ENCODE results near the gene PURA.

The PURA gene

DNA sequence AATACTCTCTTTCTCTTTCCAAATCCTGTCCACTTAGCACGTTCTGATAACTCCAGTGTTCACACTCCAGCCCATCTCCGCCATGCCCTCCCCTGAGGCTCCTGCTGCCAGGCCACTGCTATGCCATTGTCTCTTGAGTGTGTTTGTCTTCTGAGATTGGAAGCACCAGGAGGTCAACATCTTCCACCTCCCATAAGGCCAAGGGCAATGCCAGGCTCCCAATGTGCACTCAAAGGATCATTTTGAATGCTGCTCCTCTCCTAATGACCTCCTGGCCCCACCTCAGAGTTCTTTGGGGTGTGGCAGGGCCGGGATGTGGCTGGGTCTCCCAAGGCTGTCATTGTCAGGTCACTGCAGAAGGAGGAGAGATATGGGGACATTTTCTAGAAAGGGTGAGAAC, 31.3 kb downstream of the PURA start:
- no peak overlapping the region for H3K27ac ChIP-seq (ENCODE audit: low read depth, low read length)
- peak overlapping the region in 3 of 5 donors; percentile 25 to 66 (median 44) for H3K4me3 ChIP-seq (ENCODE audit: low read depth in 1 of 5, low read length in 5 of 5)
- peaks cover 2 to 36% (median 31%) of the 10 kb centered on the region in 5 donors for H3K4me1 ChIP-seq (ENCODE audit: control insufficient read depth in 5 of 5, insufficient read depth in 5 of 5, low read length in 5 of 5)

DNA sequence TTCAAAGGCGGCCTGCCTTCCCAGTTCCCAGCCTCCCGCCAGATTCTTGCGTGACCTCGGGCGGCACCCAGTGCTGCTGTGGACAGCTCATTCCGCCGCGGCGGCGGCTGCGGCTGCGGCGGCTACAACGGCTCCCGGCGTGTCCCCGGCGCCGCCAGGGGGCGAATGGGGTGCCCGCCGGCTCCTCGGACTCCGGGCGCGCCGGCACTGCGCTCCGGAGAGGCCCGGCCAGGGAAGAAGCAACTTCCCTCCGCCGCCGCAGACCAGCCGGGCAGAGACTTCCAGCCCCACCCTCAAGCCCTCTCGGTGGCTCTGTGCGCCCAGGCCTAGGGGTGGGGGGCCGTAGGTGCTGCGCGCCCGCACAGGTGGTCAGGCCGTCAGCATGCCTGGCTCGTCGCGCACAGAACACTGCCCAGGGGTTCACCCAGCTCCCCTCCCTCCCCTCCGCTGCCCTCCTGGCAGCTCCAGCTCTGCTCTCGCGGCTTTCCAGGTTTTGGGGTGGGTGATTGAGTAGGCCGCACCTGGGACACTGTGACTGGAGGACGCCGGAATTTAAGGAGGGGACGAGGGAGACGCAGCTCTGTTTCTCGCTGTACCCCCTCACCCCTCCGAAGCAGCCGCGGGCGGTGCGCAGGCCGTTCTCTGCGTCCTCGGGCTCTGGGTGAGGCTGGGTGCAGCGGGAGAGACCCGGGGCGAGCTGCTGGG, 32.1 kb downstream of the PURA start:
- Histone ChIP-seq H3K4me3 (ENCODE audit: low read depth in 1 of 5, low read length in 5 of 5) (peak overlapping the region in 4 of 5 donors; percentile 39 to 67 (median 55)), H3K27ac (ENCODE audit: low read depth, low read length) (no peak overlapping the region), H3K9me3 (ENCODE audit: control insufficient read depth in 5 of 5, low read length in 5 of 5) (no peaks in the 10 kb centered on the region), H3K36me3 (ENCODE audit: control insufficient read depth in 5 of 5, insufficient read depth in 5 of 5, low read length in 5 of 5) (no peaks in the 10 kb centered on the region), H3K9ac (ENCODE audit: low read length in 5 of 5) (peak overlapping the region in 4 of 5 donors; percentile 8 to 70 (median 43)), H3K4me1 (ENCODE audit: control insufficient read depth in 5 of 5, insufficient read depth in 5 of 5, low read length in 5 of 5) (peaks cover 2 to 29% (median 24%) of the 10 kb centered on the region in 5 donors), H3K27me3 (ENCODE audit: control insufficient read depth in 5 of 5, insufficient read depth in 4 of 5, low read length in 5 of 5) (no peaks in the 10 kb centered on the region)

More for the DNA sequence above, 31.3 kb downstream of the PURA start:
- H3K9me3 ChIP-seq (ENCODE audit: control insufficient read depth in 5 of 5, low read length in 5 of 5) = no peaks in the 10 kb centered on the region
- peak overlapping the region in 1 of 5 donors; percentile 8 for H3K9ac ChIP-seq (ENCODE audit: low read length in 5 of 5)
- H3K27me3 ChIP-seq (ENCODE audit: control insufficient read depth in 5 of 5, insufficient read depth in 4 of 5, low read length in 5 of 5) = no peaks in the 10 kb centered on the region
- H3K36me3 ChIP-seq (ENCODE audit: control insufficient read depth in 5 of 5, insufficient read depth in 5 of 5, low read length in 5 of 5) = no peaks in the 10 kb centered on the region

DNA sequence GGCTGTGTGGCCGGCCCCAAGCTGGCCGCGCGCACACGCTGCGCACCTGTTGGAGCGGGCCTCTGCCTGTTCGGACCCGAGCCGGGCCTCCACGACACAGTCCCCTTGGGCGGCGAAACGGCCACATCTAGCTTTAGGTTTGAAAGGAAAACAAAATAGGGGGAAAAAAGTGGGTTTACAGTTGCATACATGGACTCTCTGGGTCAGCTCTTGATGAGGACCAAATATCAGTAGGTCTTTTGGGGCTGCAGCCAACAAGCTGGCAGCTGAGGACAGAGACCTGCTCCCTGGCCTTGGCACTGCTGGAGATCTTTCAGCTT, 32.6 kb downstream of the PURA start:
- peak overlapping the region in 1 of 5 donors; percentile 66 for H3K4me3 ChIP-seq (ENCODE audit: low read depth in 1 of 5, low read length in 5 of 5)
- H3K36me3 ChIP-seq (ENCODE audit: control insufficient read depth in 5 of 5, insufficient read depth in 5 of 5, low read length in 5 of 5) = no peaks in the 10 kb centered on the region
- no peaks in the 10 kb centered on the region for H3K27me3 ChIP-seq (ENCODE audit: control insufficient read depth in 5 of 5, insufficient read depth in 4 of 5, low read length in 5 of 5)
- H3K4me1 ChIP-seq (ENCODE audit: control insufficient read depth in 5 of 5, insufficient read depth in 5 of 5, low read length in 5 of 5) = peaks cover 2 to 24% (median 19%) of the 10 kb centered on the region in 5 donors
- no peak overlapping the region for H3K27ac ChIP-seq (ENCODE audit: low read depth, low read length)
- H3K9me3 ChIP-seq (ENCODE audit: control insufficient read depth in 5 of 5, low read length in 5 of 5) = no peaks in the 10 kb centered on the region
- H3K9ac ChIP-seq (ENCODE audit: low read length in 5 of 5) = no peak overlapping the region

DNA sequence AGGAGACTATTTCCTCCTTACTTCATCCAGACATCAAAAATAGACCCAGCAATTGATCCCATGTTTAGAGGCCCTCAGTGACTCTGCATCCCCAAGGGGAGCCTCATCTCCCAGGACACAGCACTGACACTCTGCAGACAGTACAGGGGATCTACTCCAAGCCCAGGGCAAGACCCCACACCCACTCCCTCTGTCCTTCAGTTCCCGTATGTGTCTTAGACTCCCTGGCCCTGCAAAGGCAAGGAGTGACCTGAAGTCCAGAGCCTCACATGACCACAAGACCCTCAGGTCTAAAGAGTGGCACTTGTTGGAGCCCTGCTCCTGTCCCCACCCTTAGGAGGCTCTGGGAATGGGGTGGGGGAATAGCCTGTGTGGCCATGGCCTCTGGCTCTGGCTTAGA, 33.6 kb downstream of the PURA start:
- Histone ChIP-seq H3K27ac (ENCODE audit: low read depth, low read length) (no peak overlapping the region), H3K36me3 (ENCODE audit: control insufficient read depth in 5 of 5, insufficient read depth in 5 of 5, low read length in 5 of 5) (no peaks in the 10 kb centered on the region), H3K9me3 (ENCODE audit: control insufficient read depth in 5 of 5, low read length in 5 of 5) (no peaks in the 10 kb centered on the region), H3K27me3 (ENCODE audit: control insufficient read depth in 5 of 5, insufficient read depth in 4 of 5, low read length in 5 of 5) (no peaks in the 10 kb centered on the region), H3K4me3 (ENCODE audit: low read depth in 1 of 5, low read length in 5 of 5) (no peak overlapping the region), H3K9ac (ENCODE audit: low read length in 5 of 5) (no peak overlapping the region), H3K4me1 (ENCODE audit: control insufficient read depth in 5 of 5, insufficient read depth in 5 of 5, low read length in 5 of 5) (peaks cover 2 to 19% (median 16%) of the 10 kb centered on the region in 5 donors)

DNA sequence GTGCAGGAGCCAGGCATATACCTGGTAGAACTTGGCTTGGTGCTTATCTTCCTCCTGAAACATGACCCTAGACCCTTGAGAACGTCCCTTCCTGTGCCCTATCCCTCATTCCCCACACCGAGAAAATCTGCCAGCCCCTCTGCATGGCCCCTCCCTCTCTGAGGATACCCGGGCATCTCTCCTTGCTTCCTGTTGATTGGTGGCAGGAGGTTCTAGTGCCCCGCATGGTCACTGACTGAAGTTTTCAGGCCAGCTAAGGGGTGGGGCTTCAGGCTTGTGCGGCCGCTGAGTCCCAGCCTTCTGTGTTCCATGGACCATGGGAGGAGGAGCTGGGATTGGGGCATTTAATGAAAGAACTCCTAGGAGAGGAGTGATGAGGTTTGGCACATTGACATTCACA, 34.6 kb downstream of the PURA start:
- Histone ChIP-seq H3K27me3 (ENCODE audit: control insufficient read depth in 5 of 5, insufficient read depth in 4 of 5, low read length in 5 of 5) (no peaks in the 10 kb centered on the region), H3K4me3 (ENCODE audit: low read depth in 1 of 5, low read length in 5 of 5) (no peak overlapping the region), H3K36me3 (ENCODE audit: control insufficient read depth in 5 of 5, insufficient read depth in 5 of 5, low read length in 5 of 5) (no peaks in the 10 kb centered on the region), H3K27ac (ENCODE audit: low read depth, low read length) (no peak overlapping the region), H3K4me1 (ENCODE audit: control insufficient read depth in 5 of 5, insufficient read depth in 5 of 5, low read length in 5 of 5) (peaks cover 2 to 27% (median 21%) of the 10 kb centered on the region in 5 donors), H3K9ac (ENCODE audit: low read length in 5 of 5) (no peak overlapping the region), H3K9me3 (ENCODE audit: control insufficient read depth in 5 of 5, low read length in 5 of 5) (no peaks in the 10 kb centered on the region)

DNA sequence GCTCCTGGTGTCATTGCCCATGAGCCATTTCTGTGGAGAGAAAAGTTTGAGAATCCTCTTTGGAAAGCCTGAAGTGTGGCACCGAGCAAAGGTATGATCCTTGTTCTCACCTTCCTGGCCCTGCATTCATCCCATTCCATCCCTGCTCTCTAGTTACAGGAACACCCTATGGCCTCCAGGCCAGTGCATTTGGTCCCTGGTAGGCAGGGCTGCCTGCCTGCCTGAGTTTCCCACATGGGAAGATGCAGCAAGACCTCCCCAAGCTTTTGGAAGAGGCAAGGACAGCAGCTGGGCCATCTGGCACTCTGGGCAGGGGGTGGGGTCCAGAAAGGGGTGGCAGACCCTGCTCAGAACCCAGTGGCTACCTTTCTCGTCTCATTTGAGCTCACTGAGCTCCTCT, 36.3 kb downstream of the PURA start:
- no peaks in the 10 kb centered on the region for H3K36me3 ChIP-seq (ENCODE audit: control insufficient read depth in 5 of 5, insufficient read depth in 5 of 5, low read length in 5 of 5)
- H3K9me3 ChIP-seq (ENCODE audit: control insufficient read depth in 5 of 5, low read length in 5 of 5) = no peaks in the 10 kb centered on the region
- H3K4me3 ChIP-seq (ENCODE audit: low read depth in 1 of 5, low read length in 5 of 5) = no peak overlapping the region
- H3K27ac ChIP-seq (ENCODE audit: low read depth, low read length) = no peak overlapping the region
- peaks cover 2 to 25% (median 18%) of the 10 kb centered on the region in 5 donors for H3K4me1 ChIP-seq (ENCODE audit: control insufficient read depth in 5 of 5, insufficient read depth in 5 of 5, low read length in 5 of 5)
- H3K27me3 ChIP-seq (ENCODE audit: control insufficient read depth in 5 of 5, insufficient read depth in 4 of 5, low read length in 5 of 5) = no peaks in the 10 kb centered on the region
- H3K9ac ChIP-seq (ENCODE audit: low read length in 5 of 5) = no peak overlapping the region

DNA sequence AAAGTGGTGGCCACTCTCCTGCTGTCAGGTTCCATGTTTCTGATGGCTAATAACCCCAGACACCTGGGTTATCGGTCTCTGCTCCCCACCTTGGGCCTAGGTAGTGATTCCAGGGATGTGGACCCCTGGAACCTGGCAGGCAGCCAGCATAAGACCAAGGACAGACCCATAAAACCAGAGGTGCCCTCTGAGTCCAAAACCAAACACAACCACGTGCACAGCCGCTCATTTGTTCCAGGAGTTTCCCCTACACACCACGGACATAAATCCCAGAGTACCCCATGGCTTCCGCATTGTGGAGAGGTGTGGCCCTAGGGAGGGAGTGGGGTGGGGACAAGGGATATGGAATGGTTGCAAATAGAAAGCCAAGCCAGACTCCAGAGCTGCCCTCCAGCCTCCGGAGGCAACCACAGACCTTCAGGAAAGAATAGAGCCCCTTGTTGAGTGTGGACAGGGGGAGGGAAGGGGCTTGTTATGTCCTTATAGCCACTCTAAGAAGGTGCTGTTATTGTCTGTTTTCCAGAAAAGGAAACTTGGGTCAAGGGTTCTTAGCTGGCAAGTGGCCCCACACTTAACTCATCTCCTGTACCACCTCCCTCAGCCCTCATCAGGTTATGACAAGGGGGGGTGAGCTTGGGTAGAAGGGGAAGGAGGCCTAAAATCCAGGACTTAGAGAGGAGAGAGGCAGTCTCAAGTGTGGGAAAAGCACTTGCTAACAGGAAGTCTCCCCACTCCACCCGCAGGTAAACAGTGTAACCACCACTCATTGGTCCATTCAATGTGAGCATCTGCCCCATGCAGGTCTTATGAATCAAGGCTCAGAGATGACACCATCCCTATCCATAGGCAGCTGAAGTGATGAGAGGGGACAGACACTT, 37.5 kb downstream of the PURA start:
- Histone ChIP-seq H3K36me3 (ENCODE audit: control insufficient read depth in 5 of 5, insufficient read depth in 5 of 5, low read length in 5 of 5) (no peaks in the 10 kb centered on the region), H3K27ac (ENCODE audit: low read depth, low read length) (no peak overlapping the region), H3K9me3 (ENCODE audit: control insufficient read depth in 5 of 5, low read length in 5 of 5) (no peaks in the 10 kb centered on the region), H3K27me3 (ENCODE audit: control insufficient read depth in 5 of 5, insufficient read depth in 4 of 5, low read length in 5 of 5) (no peaks in the 10 kb centered on the region), H3K4me3 (ENCODE audit: low read depth in 1 of 5, low read length in 5 of 5) (no peak overlapping the region), H3K4me1 (ENCODE audit: control insufficient read depth in 5 of 5, insufficient read depth in 5 of 5, low read length in 5 of 5) (peaks cover 0 to 27% (median 13%) of the 10 kb centered on the region in 5 donors), H3K9ac (ENCODE audit: low read length in 5 of 5) (no peak overlapping the region)

DNA sequence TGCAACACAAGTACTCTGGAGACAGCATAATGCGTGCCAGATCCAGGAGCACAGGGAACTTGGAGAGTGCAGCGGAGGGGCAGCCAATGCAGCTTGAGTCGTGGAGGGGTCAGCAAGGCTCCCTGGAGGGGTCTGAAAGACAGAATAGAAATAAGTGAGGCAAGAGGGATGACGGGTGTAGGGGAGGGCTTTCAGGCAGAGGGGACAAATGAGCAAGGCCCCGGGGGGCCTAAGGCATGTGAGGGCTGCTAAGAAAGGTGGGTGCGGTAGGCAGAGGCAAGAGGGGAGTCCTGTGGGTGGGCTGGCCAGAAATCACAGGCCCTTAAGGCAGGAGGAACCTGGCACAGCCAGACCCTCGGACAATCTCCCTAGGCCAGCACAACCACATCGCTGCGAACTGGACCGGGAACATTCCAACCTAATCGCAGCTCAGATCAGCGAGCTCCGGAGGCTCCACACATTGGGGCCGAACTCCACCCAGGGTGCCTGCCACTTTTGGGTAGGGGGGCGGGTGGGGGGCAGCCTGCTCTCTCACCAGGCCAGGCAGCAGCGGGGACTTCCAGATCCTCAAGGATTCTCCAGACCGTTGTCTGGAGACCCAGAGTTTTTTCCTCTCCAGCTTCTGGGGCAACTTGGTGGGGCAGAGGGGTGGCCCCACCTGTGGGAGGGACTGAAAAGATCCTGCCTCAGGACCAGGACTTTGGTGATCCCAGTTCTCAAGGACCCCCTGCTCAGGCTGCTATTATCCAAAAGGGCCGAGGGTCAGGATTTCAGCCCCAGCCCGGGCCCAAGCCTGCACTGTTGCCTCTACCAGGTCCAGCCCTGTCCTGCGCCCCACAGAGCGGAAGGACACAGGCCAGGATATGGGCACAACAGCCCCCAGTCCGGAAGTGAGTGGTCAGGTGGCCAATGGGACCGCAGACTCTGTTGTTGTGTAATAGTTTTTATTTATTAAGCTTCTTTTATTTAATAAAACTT, 38.4 kb downstream of the PURA start:
- Histone ChIP-seq H3K27me3 (ENCODE audit: control insufficient read depth in 5 of 5, insufficient read depth in 4 of 5, low read length in 5 of 5) (no peaks in the 10 kb centered on the region), H3K36me3 (ENCODE audit: control insufficient read depth in 5 of 5, insufficient read depth in 5 of 5, low read length in 5 of 5) (no peaks in the 10 kb centered on the region), H3K4me3 (ENCODE audit: low read depth in 1 of 5, low read length in 5 of 5) (no peak overlapping the region), H3K9ac (ENCODE audit: low read length in 5 of 5) (no peak overlapping the region), H3K4me1 (ENCODE audit: control insufficient read depth in 5 of 5, insufficient read depth in 5 of 5, low read length in 5 of 5) (peaks cover 4 to 32% (median 17%) of the 10 kb centered on the region in 5 donors), H3K27ac (ENCODE audit: low read depth, low read length) (no peak overlapping the region), H3K9me3 (ENCODE audit: control insufficient read depth in 5 of 5, low read length in 5 of 5) (no peaks in the 10 kb centered on the region)

DNA sequence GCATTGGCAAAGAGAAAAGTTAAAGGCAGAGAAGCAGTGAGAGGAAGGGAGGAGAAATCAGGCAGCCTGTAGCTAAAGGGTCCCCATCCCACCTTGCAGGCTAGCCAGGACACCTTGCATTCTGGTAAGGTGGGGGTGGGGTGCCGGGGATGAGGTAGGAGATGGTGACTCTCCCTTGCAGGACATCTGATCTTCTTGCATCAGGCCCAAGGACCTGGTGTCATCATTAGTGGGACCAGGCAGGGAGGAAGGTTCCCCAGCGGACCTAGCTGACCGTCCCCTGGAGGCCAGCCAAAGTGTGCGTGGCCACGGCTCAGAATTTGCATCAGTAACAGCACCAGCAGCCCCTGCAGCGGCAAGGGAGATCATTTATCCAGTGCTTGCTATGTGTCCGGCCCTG, 39.3 kb downstream of the PURA start:
- Histone ChIP-seq H3K27ac (ENCODE audit: low read depth, low read length) (no peak overlapping the region), H3K9ac (ENCODE audit: low read length in 5 of 5) (no peak overlapping the region), H3K36me3 (ENCODE audit: control insufficient read depth in 5 of 5, insufficient read depth in 5 of 5, low read length in 5 of 5) (no peaks in the 10 kb centered on the region), H3K4me3 (ENCODE audit: low read depth in 1 of 5, low read length in 5 of 5) (no peak overlapping the region), H3K4me1 (ENCODE audit: control insufficient read depth in 5 of 5, insufficient read depth in 5 of 5, low read length in 5 of 5) (peaks cover 4 to 35% (median 20%) of the 10 kb centered on the region in 5 donors), H3K27me3 (ENCODE audit: control insufficient read depth in 5 of 5, insufficient read depth in 4 of 5, low read length in 5 of 5) (no peaks in the 10 kb centered on the region), H3K9me3 (ENCODE audit: control insufficient read depth in 5 of 5, low read length in 5 of 5) (no peaks in the 10 kb centered on the region)
